HG03575 (cell line): ENCODE data around the gene MYT1.
"Not testable (repeated sequence)": the region's sequence is repeated elsewhere in the genome, so short reads cannot be mapped to it uniquely, and the experiment has no call there.

Experiments
- ATAC-seq: cut with Tn5 transposase; IDR thresholded peaks from one replicate; pipeline ENCODE4 v1.9.1; 2021; ENCODE audit not compliant: unreplicated experiment, insufficient number of reproducible peaks, low FRiP score; ENCODE audit errors: extremely low read depth

The MYT1 gene

DNA sequence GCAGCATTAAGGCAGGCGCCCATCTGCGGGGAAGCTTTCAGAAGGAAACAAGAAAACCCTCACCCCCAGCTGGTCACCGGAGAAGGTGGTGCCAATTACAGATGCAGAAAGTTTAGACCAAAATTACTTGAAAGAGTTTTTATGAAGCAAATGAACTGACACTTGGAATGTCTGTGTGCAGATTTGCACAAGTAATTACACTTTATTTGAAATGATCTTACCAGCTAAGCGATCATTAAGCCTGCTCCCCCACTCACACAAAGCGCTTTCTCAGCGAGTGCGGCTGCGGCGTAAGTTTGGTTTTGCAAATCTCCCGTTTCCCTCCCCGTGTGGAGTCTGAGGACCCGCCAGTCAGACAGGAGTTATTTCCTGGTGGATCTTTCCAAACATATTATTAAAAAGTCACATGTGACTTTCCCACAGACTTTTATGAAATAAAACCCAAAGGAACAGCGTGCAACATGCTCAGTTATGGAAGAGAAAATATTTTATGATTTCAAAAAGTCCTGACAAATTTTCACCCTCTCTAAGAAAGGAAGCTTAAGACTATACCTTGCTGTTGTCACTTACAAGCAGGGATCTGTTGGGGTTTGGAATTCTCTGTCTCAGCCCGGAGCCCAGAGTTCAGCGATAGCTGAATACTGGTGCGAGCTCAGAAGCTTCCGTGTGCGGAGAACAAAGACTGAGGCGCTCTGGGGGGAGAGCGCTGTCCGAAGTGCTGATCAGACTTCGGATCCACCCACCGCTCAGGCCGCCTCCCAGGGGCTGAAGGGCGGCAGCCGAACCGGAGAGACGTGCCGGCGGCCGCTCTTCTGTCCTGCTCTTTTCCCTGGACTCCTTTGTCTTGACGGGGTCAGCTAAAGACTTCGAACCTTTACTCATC lies 2.7 kb upstream of the MYT1 start:
- no peak for ATAC-seq

DNA sequence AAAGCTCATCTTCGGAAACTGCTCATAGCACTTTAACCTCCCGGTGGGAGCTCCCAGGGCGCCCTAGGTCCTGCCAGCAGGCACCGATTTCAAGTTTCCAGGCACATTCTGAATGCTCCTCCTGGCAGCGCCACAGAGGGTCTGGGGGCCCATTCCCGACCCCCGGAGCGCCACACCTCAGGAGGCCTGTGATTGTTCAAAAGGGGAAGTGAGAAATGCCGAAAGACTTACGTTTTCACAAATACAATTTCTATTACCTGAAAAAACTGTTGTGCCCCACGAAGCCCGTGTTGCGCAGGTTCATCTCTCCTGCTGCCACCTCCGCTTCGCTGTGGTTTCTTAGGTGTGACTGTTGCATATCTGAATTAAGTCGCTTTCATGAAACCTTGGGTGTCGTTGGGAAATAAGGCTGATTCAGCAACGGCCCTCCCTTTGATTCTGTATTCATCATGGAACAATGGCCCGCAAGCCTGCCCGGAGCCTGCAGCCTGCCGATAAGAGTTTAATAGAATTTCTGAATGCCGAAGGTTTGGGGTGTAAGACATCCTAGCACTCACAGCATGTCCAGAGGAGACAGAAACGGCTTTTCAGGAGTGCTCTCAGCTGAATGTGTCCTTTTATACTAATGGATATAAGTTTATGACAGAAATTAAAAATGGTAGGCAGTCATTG lies 1.9 kb upstream of the MYT1 start:
- ATAC-seq: no peak

DNA sequence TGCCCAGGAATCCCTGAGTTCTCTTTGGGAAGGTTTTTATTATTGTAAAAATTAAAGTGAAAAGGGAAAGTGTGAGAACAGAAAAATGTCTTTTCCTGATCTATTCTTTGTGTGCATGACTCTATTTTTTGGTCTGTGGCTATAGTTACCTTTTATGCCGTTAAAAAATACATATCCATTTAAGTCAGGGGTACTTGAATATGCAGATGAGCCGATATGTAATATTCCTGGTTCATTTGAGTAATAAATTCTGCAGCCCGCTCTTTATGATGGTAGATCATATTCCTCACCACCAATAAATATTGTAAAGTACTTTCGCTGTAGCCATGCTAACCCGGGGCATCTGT lies 503 bp upstream of the MYT1 start:
- ATAC-seq: no peak

DNA sequence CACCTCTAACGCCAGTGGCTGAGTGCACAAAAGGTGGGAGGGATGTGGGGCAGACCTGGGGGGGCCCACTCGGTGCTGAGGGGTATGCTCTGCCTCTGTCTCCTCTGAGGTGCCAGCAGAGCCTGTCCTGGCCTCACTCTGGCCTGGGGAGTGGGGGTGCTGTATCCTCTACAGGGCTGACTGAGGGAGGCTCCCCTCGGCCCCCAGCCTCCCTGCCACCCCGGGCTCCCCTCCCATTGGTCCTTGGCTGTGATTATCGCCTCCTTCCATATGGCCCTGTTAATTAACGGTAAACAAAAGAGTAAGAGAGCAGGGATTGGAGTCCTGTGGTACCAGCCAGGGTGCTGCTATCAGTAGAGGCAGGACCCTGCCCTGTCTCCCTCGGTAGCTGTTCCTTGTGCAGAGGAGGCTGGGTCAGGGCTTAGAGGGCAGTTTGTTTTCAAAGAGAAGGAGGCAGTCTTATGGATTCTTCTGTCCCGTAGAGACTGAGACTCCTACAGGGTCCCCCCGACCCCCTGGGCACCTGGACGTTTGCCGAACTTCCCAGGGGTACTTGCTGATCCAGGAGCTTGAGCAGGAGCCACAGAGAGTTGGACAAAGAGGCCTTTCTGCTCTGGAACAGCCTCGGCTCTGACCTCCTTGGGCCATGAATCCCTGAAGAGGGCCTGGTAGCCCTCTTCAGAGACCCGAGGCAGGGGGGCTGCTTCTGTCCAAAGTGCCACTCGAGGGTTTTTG lies 1.8 kb downstream of the MYT1 start:
- ATAC-seq: no peak

DNA sequence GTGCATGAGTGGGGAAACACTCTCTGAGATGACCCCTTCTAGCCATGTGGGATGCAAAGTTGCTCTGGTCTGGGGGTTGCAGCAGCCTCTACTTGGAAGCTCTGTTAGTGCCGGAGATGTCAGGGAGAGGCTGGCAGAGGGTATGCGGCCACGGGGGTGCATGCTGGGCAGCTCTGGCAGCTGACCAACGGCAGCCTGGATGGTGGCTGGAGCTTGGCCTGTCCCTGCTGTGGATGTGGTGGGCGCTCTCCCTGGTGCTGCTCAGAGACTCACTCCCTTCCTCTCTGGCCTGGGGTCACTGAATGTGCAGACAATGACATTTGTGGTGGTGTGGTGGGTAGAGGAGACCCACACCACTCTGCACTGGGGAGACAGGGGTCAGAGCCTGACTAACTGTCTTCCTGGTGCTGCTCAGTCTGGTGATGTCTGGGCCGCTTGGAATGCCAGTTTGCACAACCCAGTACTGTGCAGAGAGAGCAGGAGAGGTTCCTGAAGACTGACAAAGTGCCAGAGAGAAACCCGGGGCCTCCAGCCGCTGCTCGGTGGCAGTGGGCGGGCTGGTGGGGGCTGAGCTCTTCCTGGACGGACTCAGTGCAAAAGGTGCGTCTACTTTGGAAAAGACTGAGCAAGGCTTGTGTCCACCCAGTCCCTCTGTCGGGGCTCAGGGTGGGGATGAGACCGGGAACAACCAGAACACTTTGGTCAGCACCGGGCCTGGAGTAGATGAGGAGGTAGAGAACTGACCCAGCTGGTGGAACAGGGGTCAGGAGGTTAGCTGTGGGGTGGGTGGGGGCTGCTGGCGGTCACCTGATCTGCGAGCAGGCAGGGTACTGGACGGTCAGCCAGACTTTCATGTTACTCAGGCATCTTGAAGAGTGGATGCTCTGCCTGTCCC lies 2.7 kb downstream of the MYT1 start:
- no peak for ATAC-seq

DNA sequence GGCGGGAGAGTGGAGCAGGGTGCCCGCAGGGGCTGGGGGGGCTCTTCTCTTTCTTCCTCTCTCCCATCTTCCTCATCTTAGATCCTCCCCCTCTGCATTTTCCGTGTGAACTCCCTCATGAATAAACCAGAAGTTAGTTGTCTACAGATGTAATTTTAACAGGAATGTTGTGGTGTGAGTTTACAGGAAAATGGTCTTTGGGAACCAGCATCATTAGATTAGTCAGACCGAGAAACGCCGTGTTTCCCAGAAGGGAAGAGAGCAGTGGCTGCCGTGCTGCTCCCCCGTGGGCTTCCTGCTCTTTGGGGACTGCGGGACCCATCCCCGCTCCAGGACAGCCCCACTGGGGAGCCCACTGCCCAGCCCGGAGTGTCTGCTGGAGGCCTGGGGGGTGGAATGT lies 3.4 kb downstream of the MYT1 start:
- no peak for ATAC-seq

DNA sequence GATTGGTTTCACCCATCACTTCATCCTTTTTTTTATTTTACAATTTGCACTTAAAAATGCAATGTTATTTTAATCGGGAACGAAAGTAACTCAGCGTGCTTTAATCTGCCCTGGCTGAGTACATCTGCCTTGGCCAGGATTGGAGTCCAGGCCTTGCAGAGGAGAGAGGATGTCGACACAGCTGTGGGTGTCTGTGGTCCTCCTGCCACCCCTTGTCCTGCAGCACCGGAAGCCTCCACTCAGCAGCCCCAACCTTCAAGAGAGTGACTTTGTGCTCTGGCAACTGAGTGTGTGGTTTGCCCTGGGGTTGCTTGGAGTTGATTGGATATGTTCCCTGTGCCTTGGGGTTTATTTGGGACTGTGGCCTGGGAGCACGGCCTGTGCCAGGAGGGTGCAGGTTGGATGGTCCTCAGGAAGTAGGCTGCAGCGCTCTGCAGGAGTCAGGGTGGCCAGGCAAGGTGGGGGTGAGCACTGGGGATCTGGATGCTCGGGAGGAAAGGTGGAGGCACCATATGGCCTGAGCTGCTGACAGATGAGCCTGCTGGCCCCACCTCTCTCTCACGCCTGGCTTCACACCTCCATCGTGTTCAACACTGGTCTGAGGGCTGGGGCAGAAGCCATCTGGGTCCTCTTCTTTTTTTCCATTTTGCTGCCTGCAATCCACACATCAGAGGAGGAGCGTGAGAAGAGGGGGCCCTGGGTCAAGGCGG lies 4.3 kb downstream of the MYT1 start:
- no peak for ATAC-seq

DNA sequence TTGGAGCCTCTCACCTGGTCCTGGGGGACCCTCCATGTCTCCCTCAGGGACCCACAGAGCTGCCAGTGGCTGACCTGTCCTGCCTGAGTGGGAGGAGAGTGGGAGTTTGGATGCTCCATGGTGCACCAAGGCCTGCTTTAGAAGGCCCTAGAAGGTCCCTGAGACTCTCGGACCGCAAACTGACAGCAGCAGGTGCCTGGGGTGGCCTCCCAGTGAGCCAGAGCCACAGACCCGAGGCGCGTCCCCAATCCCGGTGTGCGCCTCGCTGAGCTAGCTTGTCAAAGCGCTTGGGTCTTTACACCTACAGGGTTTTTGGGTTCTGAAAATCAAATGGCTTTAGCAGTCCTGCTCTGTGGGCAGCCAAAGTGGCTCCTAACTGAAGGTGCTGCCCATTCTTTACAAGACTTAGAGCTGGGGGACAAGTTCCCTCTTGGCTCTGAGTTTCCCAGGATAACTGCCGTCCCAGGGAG lies 4.9 kb downstream of the MYT1 start:
- ATAC-seq: no peak

DNA sequence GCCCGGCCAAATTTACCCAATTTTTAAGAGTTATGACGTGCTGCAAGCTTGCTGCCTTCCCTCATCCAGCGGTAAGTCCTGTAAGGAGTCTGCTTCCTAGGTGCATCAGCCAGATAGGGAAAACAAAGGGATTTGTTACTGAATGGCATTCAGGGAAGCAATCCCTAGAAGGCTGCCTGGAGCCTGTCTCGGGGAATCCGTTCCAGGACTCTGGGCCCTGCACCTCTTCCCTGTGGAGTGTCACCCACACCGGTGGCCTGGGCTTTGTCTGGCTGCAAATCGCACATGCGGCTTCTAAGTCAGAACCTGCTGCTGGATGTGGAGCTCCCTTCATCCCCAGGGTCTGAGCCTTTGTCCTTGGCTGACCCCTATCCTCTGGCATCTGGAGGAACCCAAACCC lies 7.0 kb downstream of the MYT1 start:
- no peak for ATAC-seq

DNA sequence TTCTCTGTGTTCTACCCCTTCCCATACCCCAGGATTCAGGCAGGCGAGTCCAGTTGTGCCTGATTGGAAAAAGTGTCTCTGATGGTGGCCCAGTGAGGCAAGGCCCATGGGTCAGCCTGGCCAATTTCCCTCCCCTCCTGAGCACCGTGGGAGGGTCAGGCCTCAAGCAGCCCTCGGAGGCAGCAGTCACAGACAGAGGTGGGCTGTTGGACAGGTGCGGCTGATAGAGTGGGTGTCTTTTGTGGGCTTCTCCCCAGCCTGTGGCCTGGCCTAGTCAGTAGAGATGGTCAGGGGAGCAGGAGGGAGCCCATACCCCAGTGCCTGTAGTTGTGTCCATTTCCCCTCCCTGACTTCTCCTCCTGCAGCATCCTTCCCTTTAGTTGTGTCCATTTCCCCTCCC lies 8.9 kb downstream of the MYT1 start:
- no peak for ATAC-seq

DNA sequence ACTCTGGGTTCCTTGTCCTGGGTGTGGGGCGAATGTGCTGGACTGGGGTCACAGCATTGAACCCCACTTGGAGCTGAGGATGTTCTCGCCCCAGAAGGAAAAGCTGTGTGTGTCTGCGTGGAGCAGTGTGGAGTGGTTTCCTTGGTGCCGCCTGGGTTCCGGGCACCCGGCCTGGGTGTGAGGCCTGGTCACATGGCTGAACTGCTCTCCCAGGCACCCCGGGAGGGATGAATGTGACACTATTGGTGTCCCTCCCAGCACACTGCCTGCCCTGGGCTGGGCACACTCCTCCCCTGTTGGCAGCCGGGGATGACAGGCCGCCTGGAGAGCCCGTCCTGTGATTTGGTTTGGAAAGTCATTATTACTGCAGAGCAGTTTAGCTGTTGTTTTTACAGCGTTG lies 12.3 kb downstream of the MYT1 start:
- no peak for ATAC-seq

DNA sequence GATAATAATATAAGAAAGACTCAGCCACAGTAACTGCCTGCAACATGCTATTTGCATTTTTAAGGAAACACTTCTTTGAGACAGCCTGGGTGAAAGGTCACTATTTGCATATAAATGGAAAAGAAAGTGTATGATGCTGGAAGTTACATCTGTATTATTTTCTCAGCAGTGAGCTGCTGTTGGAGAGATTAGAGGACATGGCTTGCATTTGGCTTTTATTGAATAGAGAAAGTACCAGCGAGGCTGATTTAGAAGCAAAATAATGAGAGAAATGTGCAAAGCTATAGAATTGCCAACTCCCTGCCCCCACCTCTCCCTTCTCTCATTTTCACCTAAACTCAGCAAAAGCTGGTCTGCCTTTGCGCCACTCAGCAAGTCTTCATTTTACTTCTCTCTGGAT lies 12.7 kb downstream of the MYT1 start:
- ATAC-seq: no peak

DNA sequence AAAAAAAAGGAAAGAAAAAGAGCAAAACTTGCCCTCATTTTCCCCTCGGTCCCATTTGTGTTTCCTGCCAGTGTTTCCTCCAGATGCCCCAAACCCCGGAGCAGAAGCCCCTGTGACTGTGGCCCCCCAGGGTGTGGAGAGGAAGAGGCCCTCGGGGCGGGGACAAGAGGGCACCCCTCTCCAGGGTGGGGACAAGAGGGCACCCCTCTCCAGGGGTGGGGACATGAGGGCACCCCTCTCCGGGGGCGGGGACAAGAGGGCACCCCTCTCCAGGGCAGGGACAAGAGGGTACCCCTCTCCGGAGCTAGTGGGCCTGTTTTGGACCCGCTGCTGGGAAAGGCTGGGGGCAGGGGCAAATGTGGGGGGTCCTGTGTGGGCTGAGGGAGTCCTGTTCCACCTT lies 13.1 kb downstream of the MYT1 start:
- ATAC-seq: no peak

DNA sequence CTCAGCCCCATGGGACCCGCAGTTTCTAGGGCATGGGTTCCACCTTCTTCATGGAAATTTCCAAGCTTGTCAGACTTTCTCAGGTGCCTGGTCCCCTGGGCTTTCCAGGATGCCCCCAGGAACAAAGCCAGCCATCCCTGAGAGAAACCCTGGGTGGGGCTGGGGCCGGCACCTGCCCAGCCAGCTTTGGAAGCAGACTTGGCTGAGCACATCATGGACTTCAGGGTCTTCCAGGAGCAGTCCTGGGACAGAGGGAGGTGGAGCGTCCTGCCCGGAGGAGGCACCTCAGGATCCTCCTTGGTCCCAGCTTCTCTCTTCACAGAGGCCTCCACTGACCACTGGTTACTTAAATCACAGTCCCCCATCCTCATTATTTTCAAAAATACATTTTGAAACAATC lies 13.5 kb downstream of the MYT1 start:
- no peak for ATAC-seq

DNA sequence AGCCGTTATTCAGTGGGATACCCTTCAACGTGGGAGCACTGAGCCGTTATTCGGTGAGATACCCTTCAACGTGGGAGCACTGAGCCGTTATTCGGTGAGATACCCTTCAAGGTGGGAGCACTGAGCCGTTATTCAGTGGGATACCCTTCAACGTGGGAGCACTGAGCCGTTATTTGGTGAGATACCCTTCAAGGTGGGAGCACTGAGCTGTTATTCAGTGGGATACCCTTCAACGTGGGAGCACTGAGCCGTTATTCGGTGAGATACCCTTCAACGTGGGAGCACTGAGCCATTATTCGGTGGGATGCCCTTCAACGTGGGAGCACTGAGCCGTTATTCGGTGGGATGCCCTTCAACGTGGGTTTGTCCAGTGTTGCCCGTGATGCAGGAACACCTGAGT lies 14.7 kb downstream of the MYT1 start:
- ATAC-seq: not testable (repeated sequence)

DNA sequence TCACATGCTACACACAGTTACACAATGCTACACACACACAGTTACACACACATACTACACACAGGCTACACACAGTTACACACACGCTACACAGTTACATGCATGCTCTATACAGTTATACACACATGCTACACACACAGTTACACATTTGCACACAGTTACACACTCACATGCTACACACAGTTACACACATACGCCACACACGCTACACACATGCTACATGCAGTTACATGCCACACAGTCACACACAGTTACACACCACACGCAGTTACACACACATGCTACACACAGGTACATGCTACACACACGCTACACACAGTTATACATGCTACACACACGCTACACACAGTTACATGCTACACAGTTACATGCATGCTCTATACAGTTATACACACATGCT lies 15.6 kb downstream of the MYT1 start:
- no peak for ATAC-seq

DNA sequence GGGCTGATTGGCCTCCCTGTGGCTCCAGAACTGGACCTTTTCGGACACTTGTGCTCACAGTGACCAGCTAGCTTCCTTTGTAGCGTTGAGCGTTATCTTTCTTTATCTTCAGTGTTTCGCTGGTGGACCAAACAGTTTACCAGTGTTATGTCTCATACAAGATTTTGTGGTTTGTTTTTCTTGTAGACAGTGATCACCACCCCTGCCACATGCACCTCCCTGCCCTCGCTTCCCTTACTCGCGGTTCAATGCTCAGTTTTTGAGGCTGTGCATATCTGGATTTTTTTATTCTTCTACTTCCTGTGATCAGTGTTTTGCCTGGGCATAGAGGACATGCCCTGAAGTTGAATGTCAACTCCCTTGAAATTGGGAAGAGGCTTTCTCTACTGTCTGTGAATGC lies 16.4 kb downstream of the MYT1 start:
- no peak for ATAC-seq

DNA sequence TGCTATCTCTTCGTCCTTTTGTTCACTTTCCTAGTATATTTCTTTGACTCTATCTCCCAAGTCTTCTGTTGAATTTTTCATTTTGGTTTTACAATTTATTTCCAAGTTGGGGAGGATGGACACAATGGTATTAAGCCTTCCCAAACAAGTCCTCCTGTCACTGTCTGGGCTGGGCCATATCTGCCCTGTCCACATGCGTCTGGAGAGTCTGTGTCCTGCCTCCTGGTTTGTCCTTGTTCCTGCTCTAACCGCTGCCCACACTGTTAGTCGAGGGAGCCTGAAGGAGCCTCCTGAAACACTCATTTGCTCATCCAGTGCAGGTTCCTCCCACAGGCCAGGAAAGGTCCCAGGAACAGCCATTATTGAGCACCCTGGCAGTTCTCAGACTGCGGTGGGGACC lies 17.1 kb downstream of the MYT1 start:
- no peak for ATAC-seq
